Bronchial epithelial cell (primary cell): Measurements from ENCODE around the gene THBS1. TPM values are rescaled to one million over a fixed set of nuclear protein-coding genes. Genes with fewer than 3 reads are reported as not detected.

Source experiments
- DNase-seq: peaks from one replicate; pipeline ENCODE4 v3.0.0-alpha.2; 2010; ENCODE audit warnings: low read depth
- FAIRE-seq: peaks from 2 replicates; lab custom pipeline; 2011; peaks lifted over from hg19 to GRCh38; lab: Jason Lieb, UNC
- H3K27me3 ChIP-seq: 2 replicates; pipeline ENCODE4 v1.5.1; 2011; ENCODE audit warnings: low read length; ENCODE audit not compliant: control insufficient read depth, insufficient read depth
- H3K36me3 ChIP-seq: 2 replicates; pipeline ENCODE4 v1.5.1; 2011; ENCODE audit warnings: low read length; ENCODE audit not compliant: control insufficient read depth, insufficient read depth
- H3K4me3 ChIP-seq: 2 replicates; pipeline ENCODE4 v1.5.1; 2011; ENCODE audit warnings: mild to moderate bottlenecking, low read depth, low read length, control low read depth
- CTCF ChIP-seq: IDR thresholded peaks from 2 replicates; pipeline ENCODE4 v1.5.1; 2011; ENCODE audit warnings: mild to moderate bottlenecking, moderate library complexity, low read length, control low read depth, inconsistent platforms; ENCODE audit not compliant: insufficient read depth, severe bottlenecking
- total RNA-seq: library from RNA; depleted of rRNA; stranded (reverse); fragments of >200 nt; gene quantifications from 2 replicates; pipeline ENCODE4 v1.2.1, GENCODE V29; 2014

Gene THBS1
- total RNA-seq, 1 donor from 2014 or later: 162 TPM

GRCh38 chr15:39593656-39594445 lies 13.0 kb downstream of the THBS1 start:
- Histone ChIP-seq H3K36me3 (peaks cover 34% of the 10 kb centered on the region), H3K27me3 (no peaks in the 10 kb centered on the region), H3K4me3 (no peak overlapping the region)
- FAIRE-seq (no peak), DNase-seq (peak; percentile 15)
- TF ChIP-seq CTCF: no peak

GRCh38 chr15:39594446-39595337 lies 13.8 kb downstream of the THBS1 start:
- no peak for TF ChIP-seq CTCF
- Histone ChIP-seq H3K36me3 (peaks cover 27% of the 10 kb centered on the region), H3K27me3 (no peaks in the 10 kb centered on the region), H3K4me3 (no peak overlapping the region)
- FAIRE-seq (no peak), DNase-seq (peak; percentile 34)

- Histone ChIP-seq H3K36me3 (peaks cover 23% of the 10 kb centered on the region), H3K27me3 (no peaks in the 10 kb centered on the region), H3K4me3 (no peak overlapping the region)
- no peak for FAIRE-seq
- TF ChIP-seq CTCF: no peak
- DNase-seq: peak; percentile 49
Observed at GRCh38 chr15:39595338-39596221, 14.7 kb downstream of the THBS1 start.

- Histone ChIP-seq H3K27me3 (no peaks in the 10 kb centered on the region), H3K36me3 (peaks cover 21% of the 10 kb centered on the region), H3K4me3 (no peak overlapping the region)
- no peak for TF ChIP-seq CTCF
- DNase-seq: peak; percentile 54
- no peak for FAIRE-seq
Observed at GRCh38 chr15:39596358-39597051, 15.6 kb downstream of the THBS1 start.

DNA sequence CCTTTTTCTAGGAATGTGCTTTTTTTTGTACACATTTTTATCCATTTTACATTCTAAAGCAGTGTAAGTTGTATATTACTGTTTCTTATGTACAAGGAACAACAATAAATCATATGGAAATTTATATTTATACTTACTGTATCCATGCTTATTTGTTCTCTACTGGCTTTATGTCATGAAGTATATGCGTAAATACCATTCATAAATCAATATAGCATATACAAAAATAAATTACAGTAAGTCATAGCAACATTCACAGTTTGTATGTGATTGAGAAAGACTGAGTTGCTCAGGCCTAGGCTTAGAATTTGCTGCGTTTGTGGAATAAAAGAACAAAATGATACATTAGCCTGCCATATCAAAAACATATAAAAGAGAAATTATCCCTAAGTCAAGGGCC lies 16.5 kb downstream of the THBS1 start:
- H3K4me3 ChIP-seq: no peak overlapping the region
- FAIRE-seq: no peak
- peak; percentile 59 for DNase-seq
- peaks cover 21% of the 10 kb centered on the region for H3K36me3 ChIP-seq
- H3K27me3 ChIP-seq: no peaks in the 10 kb centered on the region
- no peak for TF ChIP-seq CTCF
